GM12878 (cell line): ENCODE results near the gene LIN37. TPM values are rescaled to one million over a fixed set of nuclear protein-coding genes. Genes with fewer than 3 reads are reported as not detected.

Experiments used
- BACH1 ChIP-seq: fragments of 450-650 bp; IDR thresholded peaks from 2 replicates; pipeline ENCODE4 v1.6.1; 2017; ENCODE audit warnings: mild to moderate bottlenecking, borderline replicate concordance
- BMI1 ChIP-seq: fragments of 450-650 bp; IDR thresholded peaks from 2 replicates; pipeline ENCODE4 v1.6.1; 2016; ENCODE audit warnings: mild to moderate bottlenecking, moderate library complexity, borderline replicate concordance
- CREM ChIP-seq: IDR thresholded peaks from 2 replicates; pipeline ENCODE4 v1.6.1; 2014; ENCODE audit warnings: antibody characterized with exemption, low read depth
- DPF2 ChIP-seq: fragments of 450-650 bp; IDR thresholded peaks from 2 replicates; pipeline ENCODE4 v1.6.1; 2017; ENCODE audit warnings: mild to moderate bottlenecking
- GABPA ChIP-seq: IDR thresholded peaks from 2 replicates; pipeline ENCODE4 v1.6.1; 2014; ENCODE audit warnings: antibody characterized with exemption, low read depth, mild to moderate bottlenecking, inconsistent platforms
- IKZF1 ChIP-seq: fragments of 450-650 bp; conservative IDR thresholded peaks from 2 replicates; pipeline ENCODE4 v1.6.1; 2017; ENCODE audit warnings: antibody characterized with exemption, mild to moderate bottlenecking
- MTA2 ChIP-seq: fragments of 450-650 bp; IDR thresholded peaks from 2 replicates; pipeline ENCODE4 v1.6.1; 2016; ENCODE audit warnings: low read depth, mild to moderate bottlenecking, moderate library complexity
- PBX3 ChIP-seq: IDR thresholded peaks from 2 replicates; pipeline ENCODE4 v1.6.1; 2011; ENCODE audit warnings: mild to moderate bottlenecking, low read depth, low read length, moderate library complexity; ENCODE audit not compliant: insufficient replicate concordance
- POLR2A ChIP-seq: IDR thresholded peaks from 2 replicates; pipeline ENCODE4 v1.6.1; 2011; ENCODE audit warnings: low read depth, mild to moderate bottlenecking, low read length
- SRF ChIP-seq, 2 experiments: IDR thresholded peaks; 2 replicates each; pipeline ENCODE4 v1.6.1; 2011; ENCODE audit warnings: low read depth in 2 of 2, low read length in 2 of 2, mild to moderate bottlenecking in 1 of 2, moderate library complexity in 1 of 2
- TBL1XR1 ChIP-seq: IDR thresholded peaks from 2 replicates; pipeline ENCODE4 v1.6.1; 2012; ENCODE audit warnings: low read depth, low read length, improper control_type of control experiment
- TCF12 ChIP-seq: IDR thresholded peaks from 2 replicates; pipeline ENCODE4 v1.6.1; 2011; ENCODE audit warnings: low read depth, mild to moderate bottlenecking, low read length
- ZBTB40 ChIP-seq: fragments of 450-650 bp; IDR thresholded peaks from 2 replicates; pipeline ENCODE4 v1.6.1; 2016; ENCODE audit warnings: mild to moderate bottlenecking, moderate library complexity, borderline replicate concordance
- ZNF217 ChIP-seq: fragments of 450-650 bp; IDR thresholded peaks from 2 replicates; pipeline ENCODE4 v1.6.1; 2017; ENCODE audit warnings: antibody characterized with exemption, mild to moderate bottlenecking
- ZZZ3 ChIP-seq: IDR thresholded peaks from 2 replicates; pipeline ENCODE4 v1.6.1; 2011; ENCODE audit warnings: low read depth; ENCODE audit not compliant: control insufficient read depth, insufficient read length
- polyA plus RNA-seq, 11 experiments: library from polyadenylated mRNA; depleted of rRNA in 4 of 11; unstranded in 6 of 11; stranded (reverse) in 5 of 11; fragments of >200 nt; fragmentation: Nextera tagmentation in 4 of 11; fragmentation: Illumina TruSeq in 1 of 11; extraction: Ambion mirVana in 4 of 11; extraction: Trizol in 1 of 11; gene quantifications; 1 replicate in 1 of 11; 2 replicates in 10 of 11; pipeline versions ENCODE4 v1.2.1 to v1.2.3, GENCODE V29; 2011 to 2016; ENCODE audit warnings: inconsistent platforms in 2 of 11, missing spikeins in 2 of 11, low read depth in 1 of 11
- total RNA-seq, 4 experiments: library from RNA; depleted of rRNA in 3 of 4; stranded (reverse); fragments of >200 nt in 3 of 4; fragmentation: Illumina TruSeq in 1 of 4; extraction: Trizol in 1 of 4; gene quantifications; 2 replicates each; pipeline versions ENCODE4 v1.2.1 to v1.2.3, GENCODE V29; 2013 to 2021
- TF ChIP-seq, protein P1 (sequence below): fragments of 450-650 bp; IDR thresholded peaks from 2 replicates; pipeline ENCODE4 v1.6.1; 2017; ENCODE audit warnings: borderline replicate concordance
- TF ChIP-seq, protein P2 (sequence below): IDR thresholded peaks from 2 replicates; pipeline ENCODE4 v1.6.1; 2012; ENCODE audit warnings: improper control_type of control experiment, low read depth, low read length; ENCODE audit not compliant: insufficient replicate concordance

LIN37 gene
- total and polyA plus RNA-seq, 10 of the 15 experiments (the other 5 are each of a cell fraction or from before 2014, with no cell fraction given), result 0.69 to 11.9 (median 7.6) TPM

DNA sequence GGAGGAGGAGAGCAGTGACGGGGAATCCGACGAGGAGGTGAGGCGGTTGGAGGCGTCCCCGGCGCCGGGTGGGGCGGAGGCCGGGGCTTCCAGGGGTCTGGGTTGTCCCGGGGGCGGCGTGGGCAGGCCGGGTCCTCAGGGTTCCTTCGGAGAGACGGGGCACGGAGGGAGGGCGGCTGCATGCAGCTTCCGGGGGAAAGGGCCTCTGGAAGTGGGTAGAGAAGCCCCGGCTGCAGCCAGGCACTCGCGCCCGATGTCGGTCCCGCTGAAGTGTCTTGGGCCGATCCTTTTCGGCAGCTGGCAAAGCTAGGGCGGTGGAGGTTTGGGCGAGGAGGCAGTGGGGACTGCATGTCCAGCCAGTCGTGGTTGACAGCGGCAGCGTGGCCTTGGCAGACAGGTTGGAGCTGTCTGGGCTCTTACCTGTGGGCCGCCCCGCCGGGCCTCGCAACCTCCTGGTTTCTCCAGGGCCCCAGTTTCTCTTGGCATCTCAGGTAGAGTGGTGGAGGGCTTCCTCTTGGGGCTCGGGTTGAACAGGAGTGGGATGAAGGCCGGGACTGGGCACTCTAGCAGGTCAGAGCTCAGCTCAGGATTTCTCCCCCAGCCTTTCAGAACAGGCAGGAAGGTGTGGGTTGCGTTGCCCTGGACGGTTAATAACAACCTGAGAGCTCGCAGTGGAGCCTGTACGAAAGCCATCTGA, 29.9 kb upstream of the LIN37 start (continued):
- TF ChIP-seq, protein P1, sequence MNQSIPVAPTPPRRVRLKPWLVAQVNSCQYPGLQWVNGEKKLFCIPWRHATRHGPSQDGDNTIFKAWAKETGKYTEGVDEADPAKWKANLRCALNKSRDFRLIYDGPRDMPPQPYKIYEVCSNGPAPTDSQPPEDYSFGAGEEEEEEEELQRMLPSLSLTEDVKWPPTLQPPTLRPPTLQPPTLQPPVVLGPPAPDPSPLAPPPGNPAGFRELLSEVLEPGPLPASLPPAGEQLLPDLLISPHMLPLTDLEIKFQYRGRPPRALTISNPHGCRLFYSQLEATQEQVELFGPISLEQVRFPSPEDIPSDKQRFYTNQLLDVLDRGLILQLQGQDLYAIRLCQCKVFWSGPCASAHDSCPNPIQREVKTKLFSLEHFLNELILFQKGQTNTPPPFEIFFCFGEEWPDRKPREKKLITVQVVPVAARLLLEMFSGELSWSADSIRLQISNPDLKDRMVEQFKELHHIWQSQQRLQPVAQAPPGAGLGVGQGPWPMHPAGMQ, result no peak
- peak; percentile 22; the same call in 1 of the 2 replicates for TF ChIP-seq BACH1
- TF ChIP-seq ZZZ3, result no peak
- TF ChIP-seq ZBTB40, result no peak
- no peak; the same call in 1 of the 2 replicates for TF ChIP-seq IKZF1
- no peak for TF ChIP-seq MTA2
- TF ChIP-seq TCF12, result no peak
- no peak for TF ChIP-seq SRF (IDR thresholded peaks at IDR 0.05; ENCODE audit: low read depth in 2 of 2, low read length in 2 of 2)
- TF ChIP-seq ZNF217, result no peak
- peak; percentile 66 for TF ChIP-seq POLR2A
- no peak for TF ChIP-seq CREM
- no peak for TF ChIP-seq GABPA
- no peak for TF ChIP-seq PBX3
- TF ChIP-seq BMI1, result no peak
- TF ChIP-seq, protein P2, sequence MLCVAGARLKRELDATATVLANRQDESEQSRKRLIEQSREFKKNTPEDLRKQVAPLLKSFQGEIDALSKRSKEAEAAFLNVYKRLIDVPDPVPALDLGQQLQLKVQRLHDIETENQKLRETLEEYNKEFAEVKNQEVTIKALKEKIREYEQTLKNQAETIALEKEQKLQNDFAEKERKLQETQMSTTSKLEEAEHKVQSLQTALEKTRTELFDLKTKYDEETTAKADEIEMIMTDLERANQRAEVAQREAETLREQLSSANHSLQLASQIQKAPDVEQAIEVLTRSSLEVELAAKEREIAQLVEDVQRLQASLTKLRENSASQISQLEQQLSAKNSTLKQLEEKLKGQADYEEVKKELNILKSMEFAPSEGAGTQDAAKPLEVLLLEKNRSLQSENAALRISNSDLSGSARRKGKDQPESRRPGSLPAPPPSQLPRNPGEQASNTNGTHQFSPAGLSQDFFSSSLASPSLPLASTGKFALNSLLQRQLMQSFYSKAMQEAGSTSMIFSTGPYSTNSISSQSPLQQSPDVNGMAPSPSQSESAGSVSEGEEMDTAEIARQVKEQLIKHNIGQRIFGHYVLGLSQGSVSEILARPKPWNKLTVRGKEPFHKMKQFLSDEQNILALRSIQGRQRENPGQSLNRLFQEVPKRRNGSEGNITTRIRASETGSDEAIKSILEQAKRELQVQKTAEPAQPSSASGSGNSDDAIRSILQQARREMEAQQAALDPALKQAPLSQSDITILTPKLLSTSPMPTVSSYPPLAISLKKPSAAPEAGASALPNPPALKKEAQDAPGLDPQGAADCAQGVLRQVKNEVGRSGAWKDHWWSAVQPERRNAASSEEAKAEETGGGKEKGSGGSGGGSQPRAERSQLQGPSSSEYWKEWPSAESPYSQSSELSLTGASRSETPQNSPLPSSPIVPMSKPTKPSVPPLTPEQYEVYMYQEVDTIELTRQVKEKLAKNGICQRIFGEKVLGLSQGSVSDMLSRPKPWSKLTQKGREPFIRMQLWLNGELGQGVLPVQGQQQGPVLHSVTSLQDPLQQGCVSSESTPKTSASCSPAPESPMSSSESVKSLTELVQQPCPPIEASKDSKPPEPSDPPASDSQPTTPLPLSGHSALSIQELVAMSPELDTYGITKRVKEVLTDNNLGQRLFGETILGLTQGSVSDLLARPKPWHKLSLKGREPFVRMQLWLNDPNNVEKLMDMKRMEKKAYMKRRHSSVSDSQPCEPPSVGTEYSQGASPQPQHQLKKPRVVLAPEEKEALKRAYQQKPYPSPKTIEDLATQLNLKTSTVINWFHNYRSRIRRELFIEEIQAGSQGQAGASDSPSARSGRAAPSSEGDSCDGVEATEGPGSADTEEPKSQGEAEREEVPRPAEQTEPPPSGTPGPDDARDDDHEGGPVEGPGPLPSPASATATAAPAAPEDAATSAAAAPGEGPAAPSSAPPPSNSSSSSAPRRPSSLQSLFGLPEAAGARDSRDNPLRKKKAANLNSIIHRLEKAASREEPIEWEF, result no peak
- peak; percentile 29; the same call in 1 of the 2 replicates for TF ChIP-seq DPF2
- no peak for TF ChIP-seq TBL1XR1
